Measurements from ENCODE around the gene VRK3.

VRK3 gene

DNA sequence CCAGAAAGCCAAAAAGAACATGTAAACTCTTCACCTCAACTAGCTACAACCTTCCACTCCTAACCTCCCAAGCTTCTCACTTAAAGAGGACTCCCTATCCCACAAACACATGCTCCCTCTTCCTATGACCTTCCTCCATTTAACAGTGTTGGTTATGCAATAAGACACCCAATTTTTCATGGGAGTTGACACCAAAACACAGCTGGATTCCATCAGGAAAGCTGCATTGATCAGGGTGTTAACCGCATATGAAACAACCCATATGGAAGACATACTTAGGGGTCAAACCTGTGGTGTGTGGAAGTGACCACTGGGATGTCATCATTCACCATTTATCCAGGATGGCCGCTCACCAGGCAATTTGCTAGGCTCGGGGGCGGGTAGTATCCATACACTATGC is 22.5 kb upstream of the VRK3 start:
- Histone ChIP-seq H3K9me2 (replicated peaks; ENCODE audit: control insufficient read depth, low read length) (no peaks in the 10 kb centered on the region), H4K20me1 (ENCODE audit: control insufficient read depth, insufficient read depth, low read depth, low read length) (no peaks in the 10 kb centered on the region), H3K9me3 (ENCODE audit: control insufficient read depth, insufficient read depth, low read length) (peaks cover 31% of the 10 kb centered on the region; the same call in 1 of the 2 replicates), H3K36me3 (ENCODE audit: control insufficient read depth, low read length) (peaks cover 56% of the 10 kb centered on the region), H3F3A (ENCODE audit: control insufficient read depth, insufficient read depth) (no peaks in the 10 kb centered on the region), H3K27ac (ENCODE audit: low read depth, low read length) (no peak overlapping the region), H3K79me2 (ENCODE audit: control insufficient read depth, low read length) (no peaks in the 10 kb centered on the region), H3K27me3 (ENCODE audit: control insufficient read depth, low read length) (0 out of 2 replicates have a peak, but pooled peaks cover 2% of the 10 kb centered on the region), H3K4me3 (ENCODE audit: low read length) (no peak overlapping the region), H3K4me2 (ENCODE audit: low read length) (no peak overlapping the region), H3K4me1 (ENCODE audit: control insufficient read depth, low read length) (peaks cover 15% of the 10 kb centered on the region)
- no peak for TF ChIP-seq EZH2phosphoT487 (IDR thresholded peaks at IDR 0.05; ENCODE audit: borderline replicate concordance, low read length)
- TF ChIP-seq, protein P1, sequence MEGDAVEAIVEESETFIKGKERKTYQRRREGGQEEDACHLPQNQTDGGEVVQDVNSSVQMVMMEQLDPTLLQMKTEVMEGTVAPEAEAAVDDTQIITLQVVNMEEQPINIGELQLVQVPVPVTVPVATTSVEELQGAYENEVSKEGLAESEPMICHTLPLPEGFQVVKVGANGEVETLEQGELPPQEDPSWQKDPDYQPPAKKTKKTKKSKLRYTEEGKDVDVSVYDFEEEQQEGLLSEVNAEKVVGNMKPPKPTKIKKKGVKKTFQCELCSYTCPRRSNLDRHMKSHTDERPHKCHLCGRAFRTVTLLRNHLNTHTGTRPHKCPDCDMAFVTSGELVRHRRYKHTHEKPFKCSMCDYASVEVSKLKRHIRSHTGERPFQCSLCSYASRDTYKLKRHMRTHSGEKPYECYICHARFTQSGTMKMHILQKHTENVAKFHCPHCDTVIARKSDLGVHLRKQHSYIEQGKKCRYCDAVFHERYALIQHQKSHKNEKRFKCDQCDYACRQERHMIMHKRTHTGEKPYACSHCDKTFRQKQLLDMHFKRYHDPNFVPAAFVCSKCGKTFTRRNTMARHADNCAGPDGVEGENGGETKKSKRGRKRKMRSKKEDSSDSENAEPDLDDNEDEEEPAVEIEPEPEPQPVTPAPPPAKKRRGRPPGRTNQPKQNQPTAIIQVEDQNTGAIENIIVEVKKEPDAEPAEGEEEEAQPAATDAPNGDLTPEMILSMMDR (IDR thresholded peaks at IDR 0.05; ENCODE audit: low read depth, low read length, poor library complexity, severe bottlenecking), result no peak

DNA sequence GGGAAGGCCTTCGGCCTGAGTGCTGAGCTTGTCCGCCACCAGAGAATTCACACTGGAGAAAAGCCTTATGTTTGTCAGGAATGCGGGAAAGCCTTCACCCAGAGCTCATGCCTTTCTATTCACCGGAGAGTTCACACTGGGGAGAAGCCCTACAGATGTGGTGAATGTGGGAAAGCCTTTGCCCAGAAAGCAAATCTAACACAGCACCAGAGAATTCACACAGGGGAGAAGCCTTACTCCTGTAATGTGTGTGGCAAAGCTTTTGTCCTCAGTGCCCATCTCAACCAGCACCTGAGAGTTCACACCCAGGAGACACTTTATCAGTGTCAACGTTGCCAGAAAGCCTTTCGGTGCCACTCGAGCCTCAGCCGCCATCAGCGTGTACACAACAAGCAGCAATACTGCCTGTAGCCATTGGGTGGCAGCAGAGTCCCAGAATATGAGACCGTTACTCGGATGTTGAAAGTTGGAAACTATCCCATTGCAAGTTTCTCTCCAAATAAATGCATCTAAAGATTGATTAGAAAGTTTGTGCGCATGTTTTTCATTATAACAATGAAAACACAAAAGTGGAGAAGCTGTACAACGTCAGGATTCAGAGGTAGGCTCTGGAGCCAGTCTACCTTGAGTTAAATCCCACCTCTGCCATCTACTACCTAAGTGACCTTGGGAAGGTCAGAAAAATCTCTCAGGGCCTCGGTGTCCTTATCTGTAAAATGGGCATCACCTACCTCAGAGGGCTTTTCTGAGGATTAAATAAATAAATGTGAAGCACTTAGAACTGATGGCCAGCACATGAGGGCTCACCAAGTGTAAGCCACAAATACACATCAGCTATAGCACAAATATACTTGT is 21.7 kb upstream of the VRK3 start:
- H3K9me2 ChIP-seq (replicated peaks; ENCODE audit: control insufficient read depth, low read length), result no peaks in the 10 kb centered on the region
- H3K36me3 ChIP-seq (ENCODE audit: control insufficient read depth, low read length), result peaks cover 64% of the 10 kb centered on the region
- no peak overlapping the region for H3K4me3 ChIP-seq (ENCODE audit: low read length)
- no peaks in the 10 kb centered on the region for H3F3A ChIP-seq (ENCODE audit: control insufficient read depth, insufficient read depth)
- peaks cover 31% of the 10 kb centered on the region; the same call in 1 of the 2 replicates for H3K9me3 ChIP-seq (ENCODE audit: control insufficient read depth, insufficient read depth, low read length)
- TF ChIP-seq EZH2phosphoT487 (IDR thresholded peaks at IDR 0.05; ENCODE audit: borderline replicate concordance, low read length), result no peak
- TF ChIP-seq, protein P1 (IDR thresholded peaks at IDR 0.05; ENCODE audit: low read depth, low read length, poor library complexity, severe bottlenecking), result peak; percentile 87
- H3K4me1 ChIP-seq (ENCODE audit: control insufficient read depth, low read length), result peaks cover 15% of the 10 kb centered on the region
- no peaks in the 10 kb centered on the region for H3K79me2 ChIP-seq (ENCODE audit: control insufficient read depth, low read length)
- no peak overlapping the region for H3K27ac ChIP-seq (ENCODE audit: low read depth, low read length)
- no peak overlapping the region for H3K4me2 ChIP-seq (ENCODE audit: low read length)
- no peaks in the 10 kb centered on the region for H4K20me1 ChIP-seq (ENCODE audit: control insufficient read depth, insufficient read depth, low read depth, low read length)
- 0 out of 2 replicates have a peak, but pooled peaks cover 2% of the 10 kb centered on the region for H3K27me3 ChIP-seq (ENCODE audit: control insufficient read depth, low read length)

DNA sequence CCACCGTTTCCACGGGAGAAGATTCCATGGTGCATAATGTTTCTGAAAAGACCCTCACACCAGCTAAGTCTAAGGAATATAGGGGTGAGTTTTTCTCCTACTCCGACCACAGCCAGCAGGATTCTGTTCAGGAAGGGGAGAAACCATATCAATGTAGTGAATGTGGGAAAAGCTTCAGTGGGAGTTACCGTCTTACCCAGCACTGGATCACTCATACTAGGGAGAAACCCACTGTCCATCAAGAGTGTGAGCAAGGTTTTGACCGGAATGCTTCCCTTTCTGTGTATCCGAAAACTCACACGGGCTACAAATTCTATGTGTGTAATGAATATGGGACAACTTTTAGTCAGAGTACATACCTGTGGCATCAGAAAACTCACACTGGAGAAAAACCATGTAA is 19.8 kb upstream of the VRK3 start:
- Histone ChIP-seq H3K4me1 (ENCODE audit: control insufficient read depth, low read length) (peaks cover 3% of the 10 kb centered on the region), H4K20me1 (ENCODE audit: control insufficient read depth, insufficient read depth, low read depth, low read length) (no peaks in the 10 kb centered on the region), H3K4me3 (ENCODE audit: low read length) (no peak overlapping the region), H3K27me3 (ENCODE audit: control insufficient read depth, low read length) (no peaks in the 10 kb centered on the region), H3K36me3 (ENCODE audit: control insufficient read depth, low read length) (peaks cover 84% of the 10 kb centered on the region), H3K4me2 (ENCODE audit: low read length) (no peak overlapping the region), H3K79me2 (ENCODE audit: control insufficient read depth, low read length) (no peaks in the 10 kb centered on the region), H3K27ac (ENCODE audit: low read depth, low read length) (no peak overlapping the region), H3F3A (ENCODE audit: control insufficient read depth, insufficient read depth) (no peaks in the 10 kb centered on the region), H3K9me3 (ENCODE audit: control insufficient read depth, insufficient read depth, low read length) (peaks cover 31% of the 10 kb centered on the region; the same call in 1 of the 2 replicates), H3K9me2 (replicated peaks; ENCODE audit: control insufficient read depth, low read length) (no peaks in the 10 kb centered on the region)
- TF ChIP-seq EZH2phosphoT487 (IDR thresholded peaks at IDR 0.05; ENCODE audit: borderline replicate concordance, low read length), result no peak
- TF ChIP-seq, protein P1 (IDR thresholded peaks at IDR 0.05; ENCODE audit: low read depth, low read length, poor library complexity, severe bottlenecking), result no peak
